PC-3 (cell line): ENCODE measurements around the gene DLG2. TPM values are rescaled to one million over a fixed set of nuclear protein-coding genes. Genes with fewer than 3 reads are reported as not detected.

Experiments used
- ATAC-seq: fragments of 200-7000 bp; cut with Tn5 transposase; 2 replicates; pipeline ENCODE4 v1.9.1; 2020; ENCODE audit warnings: mild to moderate bottlenecking, moderate library complexity
- BruUV-seq: library from RNA; stranded (reverse); fragments of 400-500 nt; replicated peaks from 2 replicates; lab custom pipeline; 2021; lab: Mats Ljungman, UMichigan
- CTCF ChIA-PET: fragments of 300-600 bp; sonication (Branson Sonifier 250); formaldehyde crosslinking; loops from one replicate; lab custom pipeline; 2022; ENCODE audit warnings: antibody characterized with exemption; lab: Charles Lee
- POLR2A ChIA-PET: fragments of 300-600 bp; sonication (Branson Sonifier 250); formaldehyde crosslinking; loops from one replicate; lab custom pipeline; 2022; ENCODE audit warnings: antibody characterized with exemption; ENCODE audit not compliant: unreplicated experiment; lab: Charles Lee
- DNase-seq: peaks from one replicate; pipeline ENCODE4 v3.0.0-alpha.2; 2015
- H2AFZ ChIP-seq: fragments of 300-600 bp; sonication (generic); 2 replicates; pipeline ENCODE4 v1.6.0; 2016; ENCODE audit warnings: antibody characterized with exemption, low read length
- H3F3A ChIP-seq: fragments of 300-600 bp; sonication (generic); one replicate; pipeline ENCODE4 v1.6.0; 2017; ENCODE audit warnings: antibody characterized with exemption, low read length, control low read depth, mild to moderate bottlenecking; ENCODE audit not compliant: unreplicated experiment
- H3K27ac ChIP-seq: fragments of 300-600 bp; sonication (generic); 2 replicates; pipeline ENCODE4 v1.5.1; 2016; ENCODE audit warnings: mild to moderate bottlenecking, low read length
- H3K27me3 ChIP-seq: fragments of 300-600 bp; sonication (generic); 2 replicates; pipeline ENCODE4 v1.6.1; 2016; ENCODE audit warnings: low read length, mixed read lengths
- H3K36me3 ChIP-seq: fragments of 300-600 bp; sonication (generic); 2 replicates; pipeline ENCODE4 v1.6.1; 2016; ENCODE audit warnings: low read depth, mixed run types, low read length, mixed read lengths
- H3K4me1 ChIP-seq: fragments of 300-600 bp; sonication (generic); 2 replicates; pipeline ENCODE4 v1.5.1; 2016; ENCODE audit warnings: low read length; ENCODE audit not compliant: insufficient read depth
- H3K4me2 ChIP-seq: fragments of 300-600 bp; sonication (generic); 2 replicates; pipeline ENCODE4 v1.6.0; 2016; ENCODE audit warnings: low read length
- H3K4me3 ChIP-seq: fragments of 300-600 bp; sonication (generic); 2 replicates; pipeline ENCODE4 v1.5.1; 2016; ENCODE audit warnings: mild to moderate bottlenecking, low read length, mixed read lengths
- H3K79me2 ChIP-seq: fragments of 300-600 bp; sonication (generic); 2 replicates; pipeline ENCODE4 v1.6.1; 2017; ENCODE audit warnings: low read length, mixed read lengths
- H3K9ac ChIP-seq: fragments of 300-600 bp; sonication (generic); 2 replicates; pipeline ENCODE4 v1.6.0; 2016; ENCODE audit warnings: mild to moderate bottlenecking, low read length
- H3K9me2 ChIP-seq: fragments of 300-600 bp; sonication (generic); replicated peaks from 2 replicates; pipeline ENCODE4 v1.6.1; 2016; ENCODE audit warnings: mixed run types, low read length, mixed read lengths
- H3K9me3 ChIP-seq: fragments of 300-600 bp; sonication (generic); 2 replicates; pipeline ENCODE4 v1.6.1; 2016; ENCODE audit warnings: low read length, mixed read lengths
- H4K20me1 ChIP-seq: fragments of 300-600 bp; sonication (generic); 2 replicates; pipeline ENCODE4 v1.6.1; 2016; ENCODE audit warnings: low read length, mixed read lengths
- EZH2 ChIP-seq: fragments of 300-600 bp; sonication (generic); IDR thresholded peaks from one replicate; pipeline ENCODE4 v1.6.1; 2017; ENCODE audit warnings: antibody characterized with exemption, mild to moderate bottlenecking, low read length; ENCODE audit not compliant: unreplicated experiment
- EZH2phosphoT487 ChIP-seq: fragments of 300-600 bp; sonication (generic); IDR thresholded peaks from 2 replicates; pipeline ENCODE4 v1.6.1; 2018; ENCODE audit warnings: mild to moderate bottlenecking, antibody characterized with exemption, low read length, borderline replicate concordance
- intact Hi-C: fragments of 100-400 bp; cut with micrococcal nuclease; formaldehyde crosslinking; loops from 2 replicates; pipeline ENCODE4 v1.9.0; 2023
- total RNA-seq: library from RNA; depleted of rRNA; stranded (reverse); fragments of >200 nt; gene quantifications from 2 replicates; pipeline ENCODE4 v1.2.3, GENCODE V29; 2014
- TF ChIP-seq, protein P1 (sequence below): fragments of 300-600 bp; sonication (generic); conservative IDR thresholded peaks from 2 replicates; pipeline ENCODE4 v1.5.1; 2017; ENCODE audit warnings: antibody characterized with exemption, low read depth, mild to moderate bottlenecking, low read length

The DLG2 gene
- total RNA-seq, 1 experiment from 2014 or later, result 0.58 TPM

DNA sequence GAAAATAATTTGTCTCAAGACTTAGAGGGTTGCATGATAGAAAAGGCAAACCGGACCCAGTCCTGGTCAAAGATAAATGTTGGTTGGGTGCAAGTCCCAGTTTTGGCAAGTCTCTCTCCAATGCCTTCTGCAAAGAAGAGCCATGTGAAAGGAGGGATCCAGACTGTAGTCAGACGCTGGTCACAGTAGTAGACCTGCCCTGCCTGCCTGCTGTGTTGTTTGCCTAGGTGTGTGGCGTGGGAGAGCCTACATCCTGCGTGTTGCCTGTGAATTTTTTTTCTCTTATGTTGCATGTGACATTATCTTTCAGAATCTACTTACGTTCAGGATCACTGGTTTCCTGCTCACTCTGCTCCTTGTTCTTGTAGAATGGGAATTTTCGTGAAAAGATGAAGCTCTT lies 2143.3 kb downstream of the DLG2 start:
- no peak for TF ChIP-seq EZH2
- no peak for TF ChIP-seq EZH2phosphoT487
- TF ChIP-seq, protein P1, sequence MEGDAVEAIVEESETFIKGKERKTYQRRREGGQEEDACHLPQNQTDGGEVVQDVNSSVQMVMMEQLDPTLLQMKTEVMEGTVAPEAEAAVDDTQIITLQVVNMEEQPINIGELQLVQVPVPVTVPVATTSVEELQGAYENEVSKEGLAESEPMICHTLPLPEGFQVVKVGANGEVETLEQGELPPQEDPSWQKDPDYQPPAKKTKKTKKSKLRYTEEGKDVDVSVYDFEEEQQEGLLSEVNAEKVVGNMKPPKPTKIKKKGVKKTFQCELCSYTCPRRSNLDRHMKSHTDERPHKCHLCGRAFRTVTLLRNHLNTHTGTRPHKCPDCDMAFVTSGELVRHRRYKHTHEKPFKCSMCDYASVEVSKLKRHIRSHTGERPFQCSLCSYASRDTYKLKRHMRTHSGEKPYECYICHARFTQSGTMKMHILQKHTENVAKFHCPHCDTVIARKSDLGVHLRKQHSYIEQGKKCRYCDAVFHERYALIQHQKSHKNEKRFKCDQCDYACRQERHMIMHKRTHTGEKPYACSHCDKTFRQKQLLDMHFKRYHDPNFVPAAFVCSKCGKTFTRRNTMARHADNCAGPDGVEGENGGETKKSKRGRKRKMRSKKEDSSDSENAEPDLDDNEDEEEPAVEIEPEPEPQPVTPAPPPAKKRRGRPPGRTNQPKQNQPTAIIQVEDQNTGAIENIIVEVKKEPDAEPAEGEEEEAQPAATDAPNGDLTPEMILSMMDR, result no peak
- ChIA-PET POLR2A (no interaction called here), CTCF (no interaction called here)
- Histone ChIP-seq H3K4me3 (no peak overlapping the region), H4K20me1 (no peaks in the 10 kb centered on the region), H2AFZ (no peak overlapping the region), H3K36me3 (no peaks in the 10 kb centered on the region), H3K27ac (no peak overlapping the region), H3K79me2 (no peaks in the 10 kb centered on the region), H3F3A (no peaks in the 10 kb centered on the region), H3K4me1 (no peaks in the 10 kb centered on the region), H3K4me2 (no peak overlapping the region), H3K9me3 (no peaks in the 10 kb centered on the region), H3K9me2 (no peaks in the 10 kb centered on the region), H3K9ac (no peak overlapping the region), H3K27me3 (peaks cover 34% of the 10 kb centered on the region)
- DNase-seq (no peak), ATAC-seq (no peak)
- BruUV-seq, result no TSS peak
- intact Hi-C loops, result no loop called here

- no peak overlapping the region for H3K4me2 ChIP-seq
- no peak overlapping the region for H3K27ac ChIP-seq
- DNase-seq (no peak), ATAC-seq (no peak)
- no peaks in the 10 kb centered on the region for H3K36me3 ChIP-seq
- peaks cover 44% of the 10 kb centered on the region for H3K27me3 ChIP-seq
- POLR2A ChIA-PET, result no interaction called here
- H3K9me2 ChIP-seq, result no peaks in the 10 kb centered on the region
- TF ChIP-seq EZH2, result no peak
- TF ChIP-seq, protein P1, result no peak
- no peak for TF ChIP-seq EZH2phosphoT487
- H3F3A ChIP-seq, result no peaks in the 10 kb centered on the region
- intact Hi-C loops, result no loop called here
- H3K9me3 ChIP-seq, result no peaks in the 10 kb centered on the region
- H2AFZ ChIP-seq, result no peak overlapping the region
- CTCF ChIA-PET, result no interaction called here
- H4K20me1 ChIP-seq, result no peaks in the 10 kb centered on the region
- H3K4me3 ChIP-seq, result no peak overlapping the region
- H3K79me2 ChIP-seq, result no peaks in the 10 kb centered on the region
- H3K9ac ChIP-seq, result no peak overlapping the region
- no TSS peak for BruUV-seq
- H3K4me1 ChIP-seq, result no peaks in the 10 kb centered on the region
Observed at GRCh38 chr11:83480811-83481210, 2146.3 kb downstream of the DLG2 start.

DNA sequence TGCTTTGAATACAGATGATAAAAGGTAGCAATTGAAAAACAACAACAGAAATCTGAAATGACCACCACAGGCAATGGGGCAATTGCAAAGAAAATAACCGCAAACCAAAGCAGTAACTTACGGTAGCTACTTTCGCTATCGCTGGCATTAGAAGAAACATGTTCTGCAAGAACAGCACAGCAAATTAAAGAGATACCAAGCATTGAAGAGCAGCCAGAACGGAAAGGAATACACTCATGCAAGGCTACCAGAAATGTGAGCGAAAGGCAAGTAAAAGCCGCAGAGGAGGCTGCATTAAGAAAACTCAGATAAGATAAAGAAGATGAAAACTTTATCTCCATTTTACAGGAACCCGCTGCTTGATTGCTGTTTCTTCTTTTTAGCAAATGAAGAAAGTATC lies 2146.9 kb downstream of the DLG2 start:
- no peaks in the 10 kb centered on the region for H3K4me1 ChIP-seq

More for the DNA sequence above, 2146.9 kb downstream of the DLG2 start:
- DNase-seq (no peak), ATAC-seq (no peak)
- Histone ChIP-seq H3F3A (no peaks in the 10 kb centered on the region), H2AFZ (no peak overlapping the region), H3K79me2 (no peaks in the 10 kb centered on the region), H3K27ac (no peak overlapping the region), H3K27me3 (peaks cover 47% of the 10 kb centered on the region), H3K4me3 (no peak overlapping the region), H3K4me2 (no peak overlapping the region), H3K36me3 (no peaks in the 10 kb centered on the region), H3K9me2 (no peaks in the 10 kb centered on the region), H3K9ac (no peak overlapping the region), H3K9me3 (no peaks in the 10 kb centered on the region), H4K20me1 (no peaks in the 10 kb centered on the region)
- ChIA-PET POLR2A (no interaction called here), CTCF (no interaction called here)
- intact Hi-C loops, result no loop called here
- no TSS peak for BruUV-seq
- TF ChIP-seq EZH2, result no peak
- TF ChIP-seq, protein P1, result no peak
- no peak for TF ChIP-seq EZH2phosphoT487
